ENCODE data around the gene UMAD1. TPM values are rescaled to one million over a fixed set of nuclear protein-coding genes. Genes with fewer than 3 reads are reported as not detected.

UMAD1 gene
- total and polyA plus RNA-seq, 2 donors from 2014 or later = 18.0 to 20.3 TPM

GRCh38 chr7:7681191-7681935 is 40.8 kb downstream of the UMAD1 start:
- Histone ChIP-seq H3K4me1 (ENCODE audit: control insufficient read depth in 2 of 3, insufficient read depth in 2 of 3, low read depth in 1 of 3, low read length in 3 of 3) (peaks cover 0 to 3% (median 0%) of the 10 kb centered on the region in 3 donors), H3K36me3 (ENCODE audit: control insufficient read depth in 2 of 3, insufficient read depth in 3 of 3, low read length in 3 of 3) (no peaks in the 10 kb centered on the region), H3K27ac (ENCODE audit: low read depth in 2 of 2, low read length in 2 of 2) (no peak overlapping the region), H3K9me3 (ENCODE audit: control insufficient read depth in 2 of 3, insufficient read depth in 1 of 3, low read length in 3 of 3) (no peaks in the 10 kb centered on the region), H3K4me3 (ENCODE audit: low read length in 3 of 3) (no peak overlapping the region), H3K27me3 (ENCODE audit: control insufficient read depth, insufficient read depth, low read length) (no peaks in the 10 kb centered on the region), H3K9ac (ENCODE audit: low read length in 3 of 3) (no peak overlapping the region)
- intact Hi-C loops (cut with DNase I) = no loop called here
- peak; percentile 59 for TF ChIP-seq CTCF (IDR thresholded peaks at IDR 0.05; ENCODE audit: borderline replicate concordance, extremely low read depth, insufficient read depth)
- DNase-seq (peak in 3 of 5 donors; percentile 31 to 89 (median 84)), FAIRE-seq (peak; percentile 95)

GRCh38 chr7:7681936-7682329 is 41.4 kb downstream of the UMAD1 start:
- H3K27ac ChIP-seq (ENCODE audit: low read depth in 2 of 2, low read length in 2 of 2) = no peak overlapping the region
- DNase-seq = no peak
- no peaks in the 10 kb centered on the region for H3K27me3 ChIP-seq (ENCODE audit: control insufficient read depth, insufficient read depth, low read length)
- H3K36me3 ChIP-seq (ENCODE audit: control insufficient read depth in 2 of 3, insufficient read depth in 3 of 3, low read length in 3 of 3) = no peaks in the 10 kb centered on the region
- no peak for TF ChIP-seq CTCF (IDR thresholded peaks at IDR 0.05; ENCODE audit: borderline replicate concordance, extremely low read depth, insufficient read depth)
- no peak overlapping the region for H3K9ac ChIP-seq (ENCODE audit: low read length in 3 of 3)
- no peak for FAIRE-seq
- H3K4me3 ChIP-seq (ENCODE audit: low read length in 3 of 3) = no peak overlapping the region
- intact Hi-C loops (cut with DNase I) = no loop called here
- no peaks in the 10 kb centered on the region for H3K9me3 ChIP-seq (ENCODE audit: control insufficient read depth in 2 of 3, insufficient read depth in 1 of 3, low read length in 3 of 3)
- peaks cover 0 to 3% (median 2%) of the 10 kb centered on the region in 3 donors for H3K4me1 ChIP-seq (ENCODE audit: control insufficient read depth in 2 of 3, insufficient read depth in 2 of 3, low read depth in 1 of 3, low read length in 3 of 3)

GRCh38 chr7:7682861-7683260 is 42.3 kb downstream of the UMAD1 start:
- Histone ChIP-seq H3K36me3 (ENCODE audit: control insufficient read depth in 2 of 3, insufficient read depth in 3 of 3, low read length in 3 of 3) (no peaks in the 10 kb centered on the region), H3K27me3 (ENCODE audit: control insufficient read depth, insufficient read depth, low read length) (no peaks in the 10 kb centered on the region), H3K9ac (ENCODE audit: low read length in 3 of 3) (peak overlapping the region in 1 of 3 donors; percentile 4), H3K4me1 (ENCODE audit: control insufficient read depth in 2 of 3, insufficient read depth in 2 of 3, low read depth in 1 of 3, low read length in 3 of 3) (peaks cover 0 to 9% (median 3%) of the 10 kb centered on the region in 3 donors), H3K27ac (ENCODE audit: low read depth in 2 of 2, low read length in 2 of 2) (no peak overlapping the region), H3K4me3 (ENCODE audit: low read length in 3 of 3) (peak overlapping the region in 1 of 3 donors; percentile 19), H3K9me3 (ENCODE audit: control insufficient read depth in 2 of 3, insufficient read depth in 1 of 3, low read length in 3 of 3) (no peaks in the 10 kb centered on the region)
- no peak for DNase-seq
- no peak for TF ChIP-seq CTCF (IDR thresholded peaks at IDR 0.05; ENCODE audit: borderline replicate concordance, extremely low read depth, insufficient read depth)
- no peak for FAIRE-seq
- intact Hi-C loops (cut with DNase I) = no loop called here
